GM18526 (cell line): ENCODE measurements around the gene EIF4G1.

ENCODE experiments used
- POLR2A ChIP-seq: IDR thresholded peaks from 3 replicates; pipeline ENCODE4 v1.6.1; 2011; ENCODE audit not compliant: insufficient read length; ENCODE audit errors: extremely low read depth

EIF4G1 gene

DNA sequence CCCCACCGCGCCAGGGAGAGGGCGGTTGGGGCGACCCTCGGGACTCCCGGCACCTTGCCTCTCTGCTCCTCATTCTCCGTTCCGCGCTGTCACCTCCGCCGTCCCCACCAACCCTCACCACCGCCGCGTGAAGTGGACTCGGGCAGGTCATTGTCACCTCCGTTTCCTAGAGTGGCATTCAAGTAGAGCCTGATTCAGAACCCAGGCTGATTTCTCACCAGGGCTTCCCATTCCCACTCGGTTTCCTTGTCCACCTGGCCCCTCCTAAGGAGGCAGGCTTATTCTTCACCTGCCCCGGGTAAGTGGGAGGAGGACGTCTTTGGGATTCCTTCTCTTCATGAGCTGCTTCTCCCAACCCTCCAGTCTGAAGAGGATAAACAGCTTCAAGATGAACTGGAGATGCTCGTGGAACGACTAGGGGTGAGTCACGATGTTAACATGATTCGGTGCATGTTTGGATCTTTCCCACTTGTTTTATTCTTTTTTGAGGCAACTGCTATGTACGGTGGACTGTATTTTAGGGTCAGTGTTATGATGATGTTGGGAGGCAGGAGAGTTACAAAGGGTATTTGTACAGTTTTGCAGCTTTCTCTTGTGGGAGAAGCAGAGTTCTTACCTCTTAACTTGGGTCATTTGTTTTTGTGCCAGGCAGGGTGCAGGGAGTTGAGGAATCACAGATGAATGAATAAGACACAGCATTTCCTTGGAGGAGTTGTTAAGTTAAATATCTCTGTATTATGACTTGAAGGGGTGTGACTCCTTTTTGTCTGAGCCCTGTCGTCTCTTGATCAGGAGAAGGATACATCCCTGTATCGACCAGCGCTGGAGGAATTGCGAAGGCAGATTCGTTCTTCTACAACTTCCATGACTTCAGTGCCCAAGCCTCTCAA is 14.7 kb upstream of the EIF4G1 start:
- no peak for TF ChIP-seq POLR2A

DNA sequence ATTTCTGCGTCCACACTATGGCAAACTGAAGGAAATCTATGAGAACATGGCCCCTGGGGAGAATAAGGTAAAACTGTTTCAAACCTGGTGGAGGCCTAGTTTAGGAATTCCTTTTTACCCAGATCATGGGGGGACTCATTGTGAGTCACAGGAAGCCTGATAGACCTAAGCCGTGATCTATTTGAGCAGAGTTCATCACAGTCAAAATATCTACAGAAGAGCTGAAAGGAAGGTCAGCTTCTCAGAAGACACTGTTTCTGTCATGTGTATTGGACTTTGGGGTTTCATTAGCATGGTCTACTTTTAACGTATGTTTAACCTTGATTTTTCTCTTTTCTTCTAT is 14.1 kb upstream of the EIF4G1 start:
- no peak for TF ChIP-seq POLR2A

DNA sequence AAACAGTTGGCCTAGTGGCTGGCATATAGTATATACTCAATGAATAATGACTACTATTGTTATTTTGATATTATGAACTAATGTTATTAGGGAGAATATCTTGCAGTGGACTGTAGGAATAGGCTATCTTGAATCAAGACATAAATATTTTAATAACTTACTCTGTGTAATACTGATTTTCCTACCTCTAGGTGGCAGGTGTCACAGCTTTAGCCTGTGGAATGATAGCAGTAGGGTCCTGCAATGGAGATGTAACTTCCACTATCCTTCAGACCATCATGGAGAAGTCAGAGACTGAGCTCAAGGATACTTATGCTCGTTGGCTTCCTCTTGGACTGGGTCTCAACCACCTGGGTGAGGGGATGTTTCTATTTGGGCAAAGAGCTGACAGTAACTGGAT is 8.8 kb upstream of the EIF4G1 start:
- no peak for TF ChIP-seq POLR2A

DNA sequence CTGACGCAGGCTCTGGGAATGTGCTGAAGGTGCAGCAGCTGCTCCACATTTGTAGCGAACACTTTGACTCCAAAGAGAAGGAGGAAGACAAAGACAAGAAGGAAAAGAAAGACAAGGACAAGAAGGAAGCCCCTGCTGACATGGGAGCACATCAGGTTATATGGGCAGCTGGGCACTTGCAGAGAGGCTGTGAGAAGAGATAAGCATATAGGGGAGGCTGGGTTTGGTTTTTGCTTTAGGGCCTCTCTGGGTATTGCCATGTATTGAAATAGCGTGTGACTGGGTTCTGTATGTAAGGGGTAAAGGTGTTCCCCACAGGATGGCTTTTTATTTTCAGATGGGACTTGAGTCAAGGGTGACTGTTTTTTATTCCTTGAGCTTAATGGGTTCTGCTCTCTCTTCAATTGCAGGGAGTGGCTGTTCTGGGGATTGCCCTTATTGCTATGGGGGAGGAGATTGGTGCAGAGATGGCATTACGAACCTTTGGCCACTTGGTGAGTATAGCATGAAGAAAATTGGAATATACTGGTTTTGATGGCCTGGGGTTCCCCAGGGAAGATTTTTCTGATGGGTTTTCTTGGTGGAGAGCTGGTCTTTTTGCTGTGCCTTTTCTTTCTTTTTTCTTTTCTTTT is 7.9 kb upstream of the EIF4G1 start:
- no peak for TF ChIP-seq POLR2A

DNA sequence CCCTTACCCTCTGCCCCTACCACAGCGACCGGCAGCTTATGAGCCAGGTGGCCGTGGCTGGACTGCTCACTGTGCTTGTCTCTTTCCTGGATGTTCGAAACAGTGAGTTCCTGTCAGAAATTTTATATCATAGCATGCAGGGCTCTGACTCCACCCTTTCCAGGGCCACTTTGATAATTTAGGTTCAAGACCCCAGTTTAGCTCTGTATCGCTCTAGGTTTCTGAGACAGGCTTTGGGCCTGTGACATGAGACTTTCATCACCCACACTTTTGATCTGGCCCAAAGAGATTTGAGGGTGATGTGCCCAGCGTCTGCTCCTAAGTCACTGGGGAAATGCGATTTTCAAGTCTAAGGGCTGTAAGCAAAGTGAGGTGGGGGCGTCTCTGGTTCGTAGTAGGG is 6.5 kb upstream of the EIF4G1 start:
- TF ChIP-seq POLR2A: no peak

DNA sequence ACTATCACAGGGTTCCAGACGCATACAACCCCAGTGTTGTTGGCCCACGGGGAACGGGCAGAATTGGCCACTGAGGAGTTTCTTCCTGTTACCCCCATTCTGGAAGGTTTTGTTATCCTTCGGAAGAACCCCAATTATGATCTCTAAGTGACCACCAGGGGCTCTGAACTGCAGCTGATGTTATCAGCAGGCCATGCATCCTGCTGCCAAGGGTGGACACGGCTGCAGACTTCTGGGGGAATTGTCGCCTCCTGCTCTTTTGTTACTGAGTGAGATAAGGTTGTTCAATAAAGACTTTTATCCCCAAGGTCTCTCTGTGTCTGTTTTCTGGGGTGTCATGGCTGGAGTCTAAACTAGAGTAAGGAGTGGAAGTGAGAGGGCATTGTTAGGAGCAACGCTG is 5.7 kb upstream of the EIF4G1 start:
- no peak for TF ChIP-seq POLR2A

DNA sequence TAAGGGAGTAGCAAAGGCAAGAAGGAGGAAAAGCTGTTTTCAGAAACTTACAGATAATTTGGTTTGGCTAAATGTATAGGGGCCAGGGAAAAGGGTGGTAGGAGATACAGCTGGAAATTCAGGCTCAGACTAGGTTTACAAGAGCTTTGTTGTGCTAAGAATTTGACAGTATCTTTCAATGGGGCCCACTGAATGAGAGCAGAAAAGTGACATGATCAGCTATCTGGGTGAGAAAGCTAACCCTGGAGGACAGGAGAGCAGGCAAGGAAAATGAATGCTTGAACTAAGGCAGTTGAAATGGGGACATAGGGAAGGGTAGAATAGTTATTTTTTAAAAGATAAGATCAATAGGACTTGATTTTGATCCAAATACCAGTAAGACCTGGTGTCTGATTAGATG is 2.8 kb upstream of the EIF4G1 start:
- TF ChIP-seq POLR2A: no peak

DNA sequence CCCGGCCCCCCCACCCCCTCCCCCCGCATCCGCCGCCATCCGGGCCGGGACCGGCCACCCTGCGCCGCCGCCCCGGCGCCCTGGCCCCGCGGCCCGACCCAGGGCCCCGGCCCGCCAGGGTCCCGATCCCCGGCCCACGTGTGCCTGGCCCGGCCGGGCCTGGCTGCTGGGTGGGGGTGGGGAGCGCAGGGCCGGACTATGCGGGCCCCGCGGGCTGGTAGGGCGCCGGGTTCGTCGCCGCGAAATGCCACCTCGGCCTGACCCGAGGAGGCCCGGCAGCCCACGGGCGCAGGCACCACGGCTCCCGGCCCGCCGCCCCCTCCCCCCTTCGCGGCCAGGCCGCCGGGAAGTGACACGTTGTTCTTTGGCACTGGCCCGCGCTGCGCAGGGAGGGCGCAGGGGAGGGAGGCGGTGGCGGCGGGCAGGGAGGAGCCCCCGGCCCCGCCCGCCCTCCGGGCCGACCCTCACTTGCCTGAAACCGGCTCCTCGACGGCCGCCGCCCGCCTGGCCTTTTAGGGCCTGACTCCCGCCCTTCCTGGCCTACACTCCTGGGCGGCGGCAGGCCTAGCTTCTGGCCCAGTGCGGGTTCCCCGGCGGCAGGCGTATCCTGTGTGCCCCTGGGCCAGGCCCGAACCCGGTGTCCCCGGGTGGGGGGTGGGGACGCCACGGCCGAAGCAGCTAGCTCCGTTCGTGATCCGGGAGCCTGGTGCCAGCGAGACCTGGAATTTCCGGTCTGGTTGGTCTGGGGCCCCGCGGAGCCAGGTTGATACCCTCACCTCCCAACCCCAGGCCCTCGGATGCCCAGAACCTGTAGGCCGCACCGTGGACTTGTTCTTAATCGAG is 515 bp downstream of the EIF4G1 start:
- TF ChIP-seq POLR2A: peak; percentile 31

DNA sequence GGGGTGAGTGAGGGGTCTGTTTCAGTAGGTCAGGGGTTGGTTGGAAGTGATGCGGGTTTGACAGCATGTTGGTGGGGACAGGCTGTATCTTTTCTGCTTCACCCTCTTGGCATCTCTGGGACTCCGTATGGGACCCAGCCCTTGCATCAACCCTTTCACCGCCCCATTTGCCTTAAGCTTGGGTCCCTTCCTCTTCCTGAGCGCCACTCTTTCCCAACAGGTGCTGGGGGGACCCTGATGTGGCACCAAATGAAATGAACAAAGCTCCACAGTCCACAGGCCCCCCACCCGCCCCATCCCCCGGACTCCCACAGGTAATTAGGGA is 1.1 kb downstream of the EIF4G1 start:
- TF ChIP-seq POLR2A: no peak

DNA sequence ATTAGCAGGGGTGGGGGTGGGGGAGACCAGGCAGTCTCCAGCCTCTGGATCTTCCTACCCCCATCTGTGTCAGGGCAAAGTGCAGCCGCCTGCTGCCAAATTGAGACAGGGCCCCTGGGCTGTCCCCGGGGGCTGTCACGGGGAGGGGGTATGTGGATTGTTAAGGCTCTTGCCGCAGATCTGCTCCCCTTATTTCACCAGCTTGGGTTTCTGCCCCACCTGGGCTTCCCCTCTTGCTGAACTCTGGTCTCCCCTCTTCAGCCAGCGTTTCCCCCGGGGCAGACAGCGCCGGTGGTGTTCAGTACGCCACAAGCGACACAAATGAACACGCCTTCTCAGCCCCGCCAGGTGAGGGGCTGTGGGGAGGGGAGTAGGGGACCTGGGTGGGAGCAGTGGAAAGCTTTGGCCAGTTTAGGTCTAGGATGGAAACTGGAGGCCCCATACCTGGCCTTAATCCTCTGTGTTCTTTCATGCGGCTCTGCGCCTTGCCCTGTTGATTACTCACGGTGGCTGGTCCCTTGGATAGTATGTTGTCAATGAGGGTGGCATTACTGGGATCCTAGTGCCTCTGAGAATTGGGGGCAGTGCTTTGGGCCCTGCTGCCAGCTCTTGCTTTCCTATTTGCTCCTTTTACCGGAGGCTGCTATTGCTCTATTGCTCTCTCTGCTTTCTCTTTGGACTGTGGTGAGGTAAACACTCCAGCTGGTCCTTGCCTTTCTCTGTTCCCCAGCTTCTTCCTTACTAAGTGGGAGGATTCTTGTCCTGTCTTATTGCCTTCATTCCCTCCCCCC is 1.7 kb downstream of the EIF4G1 start:
- no peak for TF ChIP-seq POLR2A

DNA sequence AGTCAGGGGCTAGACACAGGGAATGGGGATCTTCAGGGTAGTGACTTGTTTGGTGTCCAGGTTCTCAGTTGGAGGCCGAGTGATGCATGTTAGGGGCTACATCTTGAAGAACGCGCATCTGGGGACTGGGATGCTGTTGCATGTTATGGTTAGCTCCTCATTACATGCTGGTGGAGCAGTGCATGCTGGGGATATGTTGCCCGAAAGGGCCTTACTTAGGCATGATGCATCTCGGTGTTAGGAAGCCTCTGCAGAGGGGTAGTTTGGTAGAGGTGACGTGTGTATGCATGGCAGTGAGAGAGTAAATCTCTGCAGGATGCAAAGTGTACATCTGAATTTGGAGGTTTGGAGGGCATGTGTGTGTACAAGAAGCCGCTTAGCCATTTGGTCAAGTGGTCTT is 2.4 kb downstream of the EIF4G1 start:
- TF ChIP-seq POLR2A: no peak

DNA sequence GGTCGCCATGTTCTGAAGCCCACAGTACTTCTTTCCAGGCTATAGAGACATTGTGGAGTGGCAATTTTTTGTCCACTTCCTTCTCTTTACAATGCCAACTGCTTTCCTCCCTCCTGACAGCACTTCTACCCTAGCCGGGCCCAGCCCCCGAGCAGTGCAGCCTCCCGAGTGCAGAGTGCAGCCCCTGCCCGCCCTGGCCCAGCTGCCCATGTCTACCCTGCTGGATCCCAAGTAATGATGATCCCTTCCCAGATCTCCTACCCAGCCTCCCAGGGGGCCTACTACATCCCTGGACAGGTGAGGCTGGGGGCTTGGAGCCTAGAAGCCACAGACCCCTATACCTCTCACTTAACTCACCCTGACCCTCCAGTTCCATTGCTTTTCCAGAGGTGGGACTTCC is 2.8 kb downstream of the EIF4G1 start:
- no peak for TF ChIP-seq POLR2A

DNA sequence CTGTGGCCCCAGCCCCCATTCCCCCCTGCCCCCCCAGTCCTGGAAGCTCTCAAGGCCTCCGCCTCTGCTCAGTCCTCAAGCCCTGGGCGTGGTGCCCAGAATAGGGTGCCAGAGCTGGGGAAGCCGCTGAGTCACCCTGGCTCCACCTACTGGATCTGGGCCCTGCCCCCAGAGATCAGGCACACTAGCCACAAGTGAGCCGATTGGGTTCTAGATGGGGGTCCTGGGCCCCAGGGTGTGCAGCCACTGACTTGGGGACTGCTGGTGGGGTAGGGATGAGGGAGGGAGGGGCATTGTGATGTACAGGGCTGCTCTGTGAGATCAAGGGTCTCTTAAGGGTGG is 5.7 kb downstream of the EIF4G1 start:
- no peak for TF ChIP-seq POLR2A

DNA sequence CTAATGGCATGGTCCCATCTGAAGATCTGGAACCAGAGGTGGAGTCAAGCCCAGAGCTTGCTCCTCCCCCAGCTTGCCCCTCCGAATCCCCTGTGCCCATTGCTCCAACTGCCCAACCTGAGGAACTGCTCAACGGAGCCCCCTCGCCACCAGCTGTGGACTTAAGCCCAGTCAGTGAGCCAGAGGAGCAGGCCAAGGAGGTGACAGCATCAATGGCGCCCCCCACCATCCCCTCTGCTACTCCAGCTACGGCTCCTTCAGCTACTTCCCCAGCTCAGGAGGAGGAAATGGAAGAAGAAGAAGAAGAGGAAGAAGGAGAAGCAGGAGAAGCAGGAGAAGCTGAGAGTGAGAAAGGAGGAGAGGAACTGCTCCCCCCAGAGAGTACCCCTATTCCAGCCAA is 7.3 kb downstream of the EIF4G1 start:
- TF ChIP-seq POLR2A: no peak

DNA sequence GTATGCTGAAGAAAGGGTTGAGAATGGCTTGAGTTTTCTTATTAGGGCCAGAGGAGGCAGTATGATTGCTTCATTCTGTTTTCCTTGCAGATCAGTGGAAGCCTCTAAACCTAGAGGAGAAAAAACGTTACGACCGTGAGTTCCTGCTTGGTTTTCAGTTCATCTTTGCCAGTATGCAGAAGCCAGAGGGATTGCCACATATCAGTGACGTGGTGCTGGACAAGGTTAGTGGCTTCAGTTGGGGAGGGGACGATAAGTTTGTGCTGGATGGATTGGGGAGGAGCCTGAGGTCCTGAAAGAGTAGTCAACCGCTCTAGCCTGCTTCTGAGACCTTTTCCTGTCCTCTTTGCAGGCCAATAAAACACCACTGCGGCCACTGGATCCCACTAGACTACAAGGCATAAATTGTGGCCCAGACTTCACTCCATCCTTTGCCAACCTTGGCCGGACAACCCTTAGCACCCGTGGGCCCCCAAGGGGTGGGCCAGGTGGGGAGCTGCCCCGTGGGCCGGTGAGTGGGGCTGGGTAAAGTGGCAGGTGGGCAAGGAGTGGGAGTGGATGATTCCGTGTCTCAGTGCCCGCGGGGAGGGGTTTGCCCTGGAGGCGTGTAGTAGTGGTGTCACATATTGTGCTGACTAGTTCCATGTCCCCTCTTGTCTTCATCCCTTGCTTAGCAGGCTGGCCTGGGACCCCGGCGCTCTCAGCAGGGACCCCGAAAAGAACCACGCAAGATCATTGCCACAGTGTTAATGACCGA is 8.5 kb downstream of the EIF4G1 start:
- TF ChIP-seq POLR2A: no peak

DNA sequence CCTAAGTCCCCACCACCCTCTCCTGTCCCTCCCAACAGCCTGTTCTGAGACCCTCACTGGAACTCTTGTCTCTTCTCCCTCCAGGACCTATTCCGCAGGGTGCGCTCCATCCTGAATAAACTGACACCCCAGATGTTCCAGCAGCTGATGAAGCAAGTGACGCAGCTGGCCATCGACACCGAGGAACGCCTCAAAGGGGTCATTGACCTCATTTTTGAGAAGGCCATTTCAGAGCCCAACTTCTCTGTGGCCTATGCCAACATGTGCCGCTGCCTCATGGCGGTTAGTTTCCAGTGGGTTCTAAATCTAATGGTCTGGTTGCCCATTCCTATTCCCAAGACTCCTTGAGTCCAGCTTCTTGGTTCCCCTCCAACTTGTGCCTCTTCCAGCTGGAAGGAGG is 9.3 kb downstream of the EIF4G1 start:
- TF ChIP-seq POLR2A: no peak
